ENCODE results near the gene TET2. TPM values are rescaled to one million over a fixed set of nuclear protein-coding genes. Genes with fewer than 3 reads are reported as not detected.

The TET2 gene
- total RNA-seq, 1 experiment from 2014 or later, result 3.4 TPM

- DNase-seq (ENCODE audit: low spot score) (no peak), ATAC-seq (no peak)
- no peak overlapping the region for H3K27ac Mint-ChIP-seq
- H3K27me3 Mint-ChIP-seq (ENCODE audit: low read depth), result no peaks in the 10 kb centered on the region; the same call in 1 of the 2 replicates
- H3K4me3 Mint-ChIP-seq, result no peak overlapping the region
- ChIA-PET CTCF (no interaction called here), POLR2A (no interaction called here)
- no peak for TF ChIP-seq ZNF396 (CRISPR knock-in tag; IDR thresholded peaks at IDR 0.05; ENCODE audit: borderline replicate concordance)
- no peak for TF ChIP-seq ZNF425 (CRISPR knock-in tag; conservative IDR thresholded peaks at IDR 0.05)
- TF ChIP-seq ARID4B (CRISPR knock-in tag; IDR thresholded peaks at IDR 0.05; ENCODE audit: borderline replicate concordance), result no peak
- TF ChIP-seq PRRX2 (CRISPR knock-in tag; IDR thresholded peaks at IDR 0.05), result no peak
- no peak for TF ChIP-seq ZNF671 (CRISPR knock-in tag; IDR thresholded peaks at IDR 0.05)
- TF ChIP-seq E2F5 (CRISPR knock-in tag; IDR thresholded peaks at IDR 0.05), result no peak
- TF ChIP-seq CDX4 (CRISPR knock-in tag; IDR thresholded peaks at IDR 0.05; ENCODE audit: borderline replicate concordance), result no peak
- no peak for TF ChIP-seq EMX1 (CRISPR knock-in tag; IDR thresholded peaks at IDR 0.05)
- no peak for TF ChIP-seq PRDM15 (CRISPR knock-in tag; IDR thresholded peaks at IDR 0.05)
- no peak for TF ChIP-seq GRHL2 (CRISPR knock-in tag; IDR thresholded peaks at IDR 0.05; ENCODE audit: insufficient replicate concordance, severe bottlenecking)
- TF ChIP-seq MXD4 (CRISPR knock-in tag; IDR thresholded peaks at IDR 0.05; ENCODE audit: borderline replicate concordance), result no peak
- TF ChIP-seq, protein P1, sequence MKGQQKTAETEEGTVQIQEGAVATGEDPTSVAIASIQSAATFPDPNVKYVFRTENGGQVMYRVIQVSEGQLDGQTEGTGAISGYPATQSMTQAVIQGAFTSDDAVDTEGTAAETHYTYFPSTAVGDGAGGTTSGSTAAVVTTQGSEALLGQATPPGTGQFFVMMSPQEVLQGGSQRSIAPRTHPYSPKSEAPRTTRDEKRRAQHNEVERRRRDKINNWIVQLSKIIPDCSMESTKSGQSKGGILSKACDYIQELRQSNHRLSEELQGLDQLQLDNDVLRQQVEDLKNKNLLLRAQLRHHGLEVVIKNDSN (CRISPR knock-in tag; IDR thresholded peaks at IDR 0.05), result no peak
- no peak for TF ChIP-seq TEAD4 (CRISPR knock-in tag; IDR thresholded peaks at IDR 0.05)
- no peaks in the 10 kb centered on the region for H3K9me3 Mint-ChIP-seq
- H3K36me3 Mint-ChIP-seq, result no peaks in the 10 kb centered on the region
- peaks cover 2% of the 10 kb centered on the region; the same call in 1 of the 2 replicates for H3K4me1 Mint-ChIP-seq
Observed at GRCh38 chr4:105184316-105184980, 37.8 kb downstream of the TET2 start.

Data from WTC11 (cell line).